ENCODE measurements around the gene MAD1L1. TPM values are rescaled to one million over a fixed set of nuclear protein-coding genes. Genes with fewer than 3 reads are reported as not detected.

Gene MAD1L1
- total RNA-seq, 2 experiments from 2014 or later = 157 to 160 TPM

GRCh38 chr7:2173189-2173827 lies 59.4 kb downstream of the MAD1L1 start:
- Histone ChIP-seq H3K36me3 (ENCODE audit: insufficient read depth, low read length) (no peaks in the 10 kb centered on the region), H3K9me3 (ENCODE audit: control insufficient read depth in 1 of 2, insufficient read depth in 1 of 2, low read length in 2 of 2) (no peaks in the 10 kb centered on the region), H3K4me1 (ENCODE audit: insufficient read depth, low read length) (no peaks in the 10 kb centered on the region), H3K4me3 (ENCODE audit: low read length) (no peak overlapping the region), H3K27ac (ENCODE audit: low read depth in 1 of 2, low read length in 2 of 2) (no peak overlapping the region), H3K27me3 (ENCODE audit: control insufficient read depth in 1 of 2, insufficient read depth in 2 of 2, low read length in 2 of 2) (no peaks in the 10 kb centered on the region)
- Mint-ChIP-seq H3K4me3 (no peak overlapping the region), H3K36me3 (ENCODE audit: low read depth) (peaks cover 58% of the 10 kb centered on the region), H3K27me3 (no peaks in the 10 kb centered on the region), H3K4me1 (ENCODE audit: low read depth) (no peaks in the 10 kb centered on the region), H3K9me3 (no peaks in the 10 kb centered on the region), H3K27ac (no peak overlapping the region)
- TF ChIP-seq CTCF (IDR thresholded peaks at IDR 0.05) = no peak
- intact Hi-C loops (cut with DNase I, micrococcal nuclease) = no loop called here
- ATAC-seq (ENCODE audit: poor library complexity) = no peak
- ChIA-PET POLR2A (no interaction called here), CTCF (no interaction called here)
- DNase-seq = no peak

- Histone ChIP-seq H3K9me3 (ENCODE audit: control insufficient read depth in 1 of 2, insufficient read depth in 1 of 2, low read length in 2 of 2) (no peaks in the 10 kb centered on the region), H3K36me3 (ENCODE audit: insufficient read depth, low read length) (no peaks in the 10 kb centered on the region), H3K27me3 (ENCODE audit: control insufficient read depth in 1 of 2, insufficient read depth in 2 of 2, low read length in 2 of 2) (no peaks in the 10 kb centered on the region), H3K4me3 (ENCODE audit: low read length) (no peak overlapping the region), H3K27ac (ENCODE audit: low read depth in 1 of 2, low read length in 2 of 2) (no peak overlapping the region), H3K4me1 (ENCODE audit: insufficient read depth, low read length) (no peaks in the 10 kb centered on the region)
- ATAC-seq (ENCODE audit: poor library complexity) (no peak), DNase-seq (no peak)
- intact Hi-C loops (cut with DNase I, micrococcal nuclease) = no loop called here
- POLR2A ChIA-PET = no interaction called here
- no peak for TF ChIP-seq CTCF (IDR thresholded peaks at IDR 0.05)
- Mint-ChIP-seq H3K36me3 (ENCODE audit: low read depth) (peaks cover 54% of the 10 kb centered on the region), H3K9me3 (no peaks in the 10 kb centered on the region), H3K4me3 (no peak overlapping the region), H3K27ac (no peak overlapping the region), H3K27me3 (no peaks in the 10 kb centered on the region), H3K4me1 (ENCODE audit: low read depth) (no peaks in the 10 kb centered on the region)
- CTCF ChIA-PET = no interaction called here
These were observed 60.2 kb downstream of the MAD1L1 start for GRCh38 chr7:2172311-2173188.

- no peak overlapping the region for H3K4me3 Mint-ChIP-seq
- no peaks in the 10 kb centered on the region for H3K4me1 ChIP-seq (ENCODE audit: insufficient read depth, low read length)
- TF ChIP-seq CTCF (IDR thresholded peaks at IDR 0.05) = no peak
- DNase-seq (no peak), ATAC-seq (ENCODE audit: poor library complexity) (no peak)
- no peaks in the 10 kb centered on the region for H3K9me3 ChIP-seq (ENCODE audit: control insufficient read depth in 1 of 2, insufficient read depth in 1 of 2, low read length in 2 of 2)
- H3K4me3 ChIP-seq (ENCODE audit: low read length) = no peak overlapping the region
- no peaks in the 10 kb centered on the region for H3K27me3 ChIP-seq (ENCODE audit: control insufficient read depth in 1 of 2, insufficient read depth in 2 of 2, low read length in 2 of 2)
- H3K4me1 Mint-ChIP-seq (ENCODE audit: low read depth) = no peaks in the 10 kb centered on the region
- no peak overlapping the region for H3K27ac Mint-ChIP-seq
- no peaks in the 10 kb centered on the region for H3K36me3 ChIP-seq (ENCODE audit: insufficient read depth, low read length)
- peaks cover 50% of the 10 kb centered on the region for H3K36me3 Mint-ChIP-seq (ENCODE audit: low read depth)
- H3K27me3 Mint-ChIP-seq = no peaks in the 10 kb centered on the region
- CTCF ChIA-PET = no interaction called here
- no peaks in the 10 kb centered on the region for H3K9me3 Mint-ChIP-seq
- intact Hi-C loops (cut with DNase I, micrococcal nuclease) = no loop called here
- POLR2A ChIA-PET = no interaction called here
- no peak overlapping the region for H3K27ac ChIP-seq (ENCODE audit: low read depth in 1 of 2, low read length in 2 of 2)
These were observed 60.9 kb downstream of the MAD1L1 start for GRCh38 chr7:2171855-2172254.
